Natural killer cell (primary cell): ENCODE data around the gene RGS6. TPM values are rescaled to one million over a fixed set of nuclear protein-coding genes. Genes with fewer than 3 reads are reported as not detected.

Source experiments
- ATAC-seq, 3 donors: fragments of 150-1000 bp in 2 of 3; fragments of 200-7000 bp in 1 of 3; cut with Tn5 transposase; 1 replicate in 1 of 3; 2 replicates in 2 of 3; pipeline ENCODE4 v1.10.0; 2021; ENCODE audit warnings: mild to moderate bottlenecking in 2 of 3, moderate library complexity in 2 of 3
- DNase-seq, 2 donors: peaks; one replicate each; pipeline versions ENCODE4 v3.0.0 to v3.0.0-alpha.2; 2013 to 2021; ENCODE audit warnings: mixed read lengths in 1 of 2
- H3K27ac ChIP-seq: one replicate; pipeline ENCODE4 v1.5.1; 2013; ENCODE audit warnings: mild to moderate bottlenecking, low read length
- H3K27me3 ChIP-seq: one replicate; pipeline ENCODE4 v1.6.1; 2013; ENCODE audit warnings: low read length; ENCODE audit not compliant: control insufficient read depth, insufficient read depth
- H3K36me3 ChIP-seq: one replicate; pipeline ENCODE4 v1.6.1; 2013; ENCODE audit warnings: low read length; ENCODE audit not compliant: control insufficient read depth, insufficient read depth
- H3K4me1 ChIP-seq: one replicate; pipeline ENCODE4 v1.6.1; 2013; ENCODE audit warnings: low read length; ENCODE audit not compliant: control insufficient read depth, insufficient read depth
- H3K4me3 ChIP-seq: one replicate; pipeline ENCODE4 v1.5.1; 2013; ENCODE audit warnings: low read length
- H3K9me3 ChIP-seq: one replicate; pipeline ENCODE4 v1.6.1; 2013; ENCODE audit warnings: low read length; ENCODE audit not compliant: control insufficient read depth, insufficient read depth
- H3K27ac Mint-ChIP-seq, 2 donors: one replicate each; pipeline ENCODE4 v1.8.0; 2022; ENCODE audit warnings: mild to moderate bottlenecking in 2 of 2, mixed read lengths in 2 of 2, moderate library complexity in 1 of 2
- H3K27me3 Mint-ChIP-seq, 2 donors: one replicate each; pipeline ENCODE4 v1.8.0; 2022; ENCODE audit warnings: low read depth in 2 of 2, mixed read lengths in 2 of 2
- H3K36me3 Mint-ChIP-seq: one replicate; pipeline ENCODE4 v1.8.0; 2022; ENCODE audit warnings: mixed read lengths
- H3K4me1 Mint-ChIP-seq, 2 donors: one replicate each; pipeline ENCODE4 v1.8.0; 2022; ENCODE audit warnings: mixed read lengths in 2 of 2
- H3K4me3 Mint-ChIP-seq: one replicate; pipeline ENCODE4 v1.8.0; 2022; ENCODE audit warnings: mild to moderate bottlenecking, moderate library complexity, mixed read lengths
- H3K9me3 Mint-ChIP-seq, 2 donors: one replicate each; pipeline ENCODE4 v1.8.0; 2022; ENCODE audit warnings: mixed read lengths in 2 of 2
- WGBS: methylation state at CpG from one replicate; pipeline ENCODE4 v1.1.7; 2013; ENCODE audit warnings: missing lambda C conversion rate; ENCODE audit not compliant: insufficient coverage; 5-methylcytosine and 5-hydroxymethylcytosine counted together
- intact Hi-C: fragments of 100-400 bp; cut with micrococcal nuclease; formaldehyde crosslinking; loops from one replicate; pipeline ENCODE4 v1.14.2; 2022
- total RNA-seq, 4 donors: library from RNA; stranded (reverse); fragments of 120-200 nt in 1 of 4; gene quantifications; one replicate each; pipeline versions ENCODE4 v1.2.3 to v1.2.4, GENCODE V29; 2013 to 2022
- TF ChIP-seq, protein P1 (sequence below): fragments of 200-600 bp; IDR thresholded peaks from one replicate; pipeline ENCODE4 v1.8.0; 2022; ENCODE audit warnings: antibody characterized with exemption

The RGS6 gene
- total RNA-seq, 3 donors from 2014 or later (not counting 1 experiment from before 2014, with no cell fraction given) = 0.75 to 1.4 TPM; not detected in 1

- Mint-ChIP-seq H3K4me1 (peaks cover 8 to 20% of the 10 kb centered on the region in 2 donors), H3K9me3 (no peaks in the 10 kb centered on the region), H3K36me3 (no peaks in the 10 kb centered on the region), H3K27me3 (peaks cover 60 to 63% of the 10 kb centered on the region in 2 donors), H3K27ac (no peak overlapping the region), H3K4me3 (no peak overlapping the region)
- DNase-seq (no peak), ATAC-seq (no peak)
- Histone ChIP-seq H3K9me3 (no peaks in the 10 kb centered on the region), H3K36me3 (no peaks in the 10 kb centered on the region), H3K27ac (no peak overlapping the region), H3K4me1 (peaks cover 43% of the 10 kb centered on the region), H3K4me3 (no peak overlapping the region), H3K27me3 (peaks cover 3% of the 10 kb centered on the region)
- intact Hi-C loops = no loop called here
- TF ChIP-seq, protein P1, sequence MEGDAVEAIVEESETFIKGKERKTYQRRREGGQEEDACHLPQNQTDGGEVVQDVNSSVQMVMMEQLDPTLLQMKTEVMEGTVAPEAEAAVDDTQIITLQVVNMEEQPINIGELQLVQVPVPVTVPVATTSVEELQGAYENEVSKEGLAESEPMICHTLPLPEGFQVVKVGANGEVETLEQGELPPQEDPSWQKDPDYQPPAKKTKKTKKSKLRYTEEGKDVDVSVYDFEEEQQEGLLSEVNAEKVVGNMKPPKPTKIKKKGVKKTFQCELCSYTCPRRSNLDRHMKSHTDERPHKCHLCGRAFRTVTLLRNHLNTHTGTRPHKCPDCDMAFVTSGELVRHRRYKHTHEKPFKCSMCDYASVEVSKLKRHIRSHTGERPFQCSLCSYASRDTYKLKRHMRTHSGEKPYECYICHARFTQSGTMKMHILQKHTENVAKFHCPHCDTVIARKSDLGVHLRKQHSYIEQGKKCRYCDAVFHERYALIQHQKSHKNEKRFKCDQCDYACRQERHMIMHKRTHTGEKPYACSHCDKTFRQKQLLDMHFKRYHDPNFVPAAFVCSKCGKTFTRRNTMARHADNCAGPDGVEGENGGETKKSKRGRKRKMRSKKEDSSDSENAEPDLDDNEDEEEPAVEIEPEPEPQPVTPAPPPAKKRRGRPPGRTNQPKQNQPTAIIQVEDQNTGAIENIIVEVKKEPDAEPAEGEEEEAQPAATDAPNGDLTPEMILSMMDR = no peak
- WGBS = 78% methylated on average over 1 of the region's 1 CpG
These were observed 611.1 kb downstream of the RGS6 start for GRCh38 chr14:72543341-72543740.

DNA sequence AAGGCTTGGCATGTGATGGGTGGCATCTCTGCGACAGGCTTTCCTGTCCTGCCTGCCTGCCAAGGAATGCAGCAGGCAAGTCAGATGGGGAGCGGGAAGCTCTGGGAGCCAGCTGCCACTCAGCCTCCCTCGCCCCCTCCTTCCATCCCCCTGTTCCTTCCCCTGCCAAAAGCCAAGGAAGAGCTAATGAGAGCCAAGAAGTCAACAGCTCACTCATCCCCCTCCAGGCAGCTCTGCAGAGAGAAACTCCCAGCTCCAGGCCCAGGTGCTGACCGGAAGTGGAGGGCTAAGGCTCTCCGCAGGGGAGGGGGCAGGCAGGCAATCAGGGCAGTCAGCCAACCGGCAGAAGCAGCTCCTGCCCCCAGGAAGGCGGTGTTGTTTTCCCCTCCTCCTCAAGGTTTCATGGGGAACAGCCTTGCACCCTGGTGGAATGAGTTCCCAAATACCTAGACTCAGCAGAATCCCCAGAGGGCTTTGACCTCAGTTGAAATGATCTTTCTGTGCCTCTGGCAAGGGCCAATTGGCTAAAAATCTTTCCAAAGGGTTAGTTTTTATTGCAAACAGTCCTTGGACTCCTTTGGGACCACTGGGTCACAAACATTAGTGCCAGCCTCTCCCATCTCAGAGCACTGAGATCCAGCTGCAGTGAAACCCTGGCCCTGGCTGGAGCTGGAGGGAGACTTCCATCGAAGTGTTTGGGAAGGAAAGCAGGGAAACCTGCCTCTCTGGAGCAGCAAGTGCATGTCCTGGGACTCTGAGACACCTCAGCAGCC is 612.6 kb downstream of the RGS6 start:
- H3K27ac Mint-ChIP-seq = no peak overlapping the region
- TF ChIP-seq, protein P1 = no peak
- Histone ChIP-seq H3K4me3 (no peak overlapping the region), H3K9me3 (no peaks in the 10 kb centered on the region), H3K27ac (no peak overlapping the region), H3K4me1 (peaks cover 33% of the 10 kb centered on the region), H3K36me3 (no peaks in the 10 kb centered on the region), H3K27me3 (peaks cover 3% of the 10 kb centered on the region)
- H3K27me3 Mint-ChIP-seq = peaks cover 61% of the 10 kb centered on the region in 2 donors
- intact Hi-C loops = no loop called here
- no peak for ATAC-seq
- WGBS = 93% methylated on average over 8 of the region's 8 CpGs
- no peaks in the 10 kb centered on the region for H3K36me3 Mint-ChIP-seq
- no peak overlapping the region for H3K4me3 Mint-ChIP-seq
- DNase-seq = no peak
- H3K9me3 Mint-ChIP-seq = no peaks in the 10 kb centered on the region
- H3K4me1 Mint-ChIP-seq = peaks cover 8 to 18% of the 10 kb centered on the region in 2 donors

DNA sequence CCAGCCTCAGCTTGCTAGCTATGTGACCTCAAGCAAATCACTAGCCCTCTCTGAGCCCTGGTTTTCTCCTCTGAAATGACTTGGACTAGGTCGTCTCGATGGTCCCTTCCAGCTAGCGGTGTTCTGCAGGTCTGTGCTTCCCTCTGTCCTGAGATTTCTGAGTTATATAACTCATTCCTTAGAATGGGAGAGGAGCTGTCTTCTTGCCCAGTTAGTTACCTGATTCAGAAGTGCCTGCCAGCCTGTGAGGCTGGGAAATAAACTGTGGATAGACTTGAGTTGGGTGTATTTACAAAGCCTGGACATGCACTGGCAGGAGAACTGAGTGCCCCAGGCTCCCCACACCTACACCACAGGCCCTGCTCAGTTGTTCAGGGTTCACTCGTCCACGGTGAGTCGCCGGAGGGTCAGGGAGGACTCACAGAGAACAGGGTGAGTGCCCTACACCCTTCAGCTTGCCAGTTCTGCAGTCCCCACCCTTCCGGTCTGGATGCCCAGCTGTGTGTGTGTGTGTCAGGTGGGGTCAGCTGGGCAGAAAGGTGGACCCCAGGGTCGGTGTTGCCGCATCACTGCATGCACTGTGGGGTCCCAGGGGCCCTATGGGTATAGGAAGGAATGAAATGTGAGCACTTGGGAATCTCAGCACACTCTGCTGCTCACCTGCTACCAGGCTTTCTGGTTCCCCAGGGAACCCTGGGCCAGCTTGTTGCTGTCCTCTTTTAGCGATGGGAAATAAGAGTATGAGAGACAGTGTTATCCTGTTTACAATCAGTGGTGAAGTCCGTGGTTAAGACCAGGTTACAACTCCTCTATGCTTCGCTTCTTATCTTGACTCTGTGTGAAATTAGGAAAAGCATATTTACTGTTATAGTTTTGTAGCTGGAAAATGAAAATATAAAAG is 613.4 kb downstream of the RGS6 start:
- 59% methylated on average over 13 of the region's 13 CpGs for WGBS
- ATAC-seq (no peak), DNase-seq (no peak)
- peaks cover 3% of the 10 kb centered on the region for H3K27me3 ChIP-seq
- H3K4me1 Mint-ChIP-seq = peaks cover 8 to 13% of the 10 kb centered on the region in 2 donors
- no peaks in the 10 kb centered on the region for H3K9me3 Mint-ChIP-seq
- no peak overlapping the region for H3K27ac Mint-ChIP-seq
- no peak overlapping the region for H3K4me3 ChIP-seq
- intact Hi-C loops = no loop called here
- TF ChIP-seq, protein P1 = no peak
- no peaks in the 10 kb centered on the region for H3K36me3 Mint-ChIP-seq
- no peak overlapping the region for H3K4me3 Mint-ChIP-seq
- H3K27ac ChIP-seq = no peak overlapping the region
- H3K36me3 ChIP-seq = no peaks in the 10 kb centered on the region
- peaks cover 58 to 64% of the 10 kb centered on the region in 2 donors for H3K27me3 Mint-ChIP-seq
- no peaks in the 10 kb centered on the region for H3K9me3 ChIP-seq
- peaks cover 33% of the 10 kb centered on the region for H3K4me1 ChIP-seq
